Right lobe of liver (tissue), 6 donors: ENCODE results near the gene PLEKHA1. TPM values are rescaled to one million over a fixed set of nuclear protein-coding genes. Genes with fewer than 3 reads are reported as not detected.

Experiments
- ATAC-seq, 4 donors: fragments of 200-7000 bp; cut with Tn5 transposase; one replicate each; pipeline ENCODE4 v1.9.1; 2020; ENCODE audit warnings: mild to moderate bottlenecking in 4 of 4, moderate library complexity in 4 of 4
- DNase-seq, 3 donors: peaks; one replicate each; pipeline ENCODE4 v3.0.0-alpha.2; 2020
- H3K27ac ChIP-seq, 3 donors: fragments of 200-600 bp; one replicate each; pipeline ENCODE4 v1.8.0; 2022
- H3K27me3 ChIP-seq, 2 donors: fragments of 200-600 bp; one replicate each; pipeline ENCODE4 v1.8.0; 2022
- H3K36me3 ChIP-seq, 4 donors: fragments of 200-600 bp; sonication (generic) in 1 of 4; one replicate each; pipeline versions ENCODE4 v1.5.1 to v1.8.0; 2017 to 2022; ENCODE audit warnings: control low read depth in 1 of 4
- H3K4me1 ChIP-seq, 4 donors: fragments of 200-600 bp; sonication (generic) in 1 of 4; one replicate each; pipeline versions ENCODE4 v1.5.1 to v1.8.0; 2017 to 2022; ENCODE audit warnings: control low read depth in 1 of 4
- H3K4me3 ChIP-seq, 3 donors: fragments of 200-600 bp; one replicate each; pipeline ENCODE4 v1.8.0; 2022
- H3K9me3 ChIP-seq, 4 donors: fragments of 200-600 bp; sonication (generic) in 1 of 4; one replicate each; pipeline versions ENCODE4 v1.5.1 to v1.8.0; 2017 to 2022; ENCODE audit warnings: control low read depth in 1 of 4
- POLR2A ChIP-seq: fragments of 450-650 bp; IDR thresholded peaks from one replicate; pipeline ENCODE4 v1.6.1; 2017; ENCODE audit warnings: antibody characterized with exemption, mild to moderate bottlenecking
- WGBS: methylation state at CpG from one replicate; pipeline ENCODE4 v1.1.6; 2018; ENCODE audit warnings: low coverage, low lambda C conversion rate; ENCODE audit not compliant: insufficient coverage; ENCODE audit errors: missing lambda C conversion rate; 5-methylcytosine and 5-hydroxymethylcytosine counted together
- intact Hi-C, 2 donors: fragments of 100-400 bp; cut with DNase I; formaldehyde crosslinking; loops; one replicate each; pipeline versions ENCODE4 v1.11.2 to v1.14.1; 2022
- total RNA-seq, 6 experiments: library from RNA; depleted of rRNA in 2 of 6; stranded (reverse); fragments of >200 nt in 2 of 6; fragmentation: NEBNext Ultra II Directional in 3 of 6; extraction: Animal tissue kit (Norgen Biotek cat#: 25700) in 3 of 6; gene quantifications; one replicate each; pipeline versions ENCODE4 v1.1.0 to v1.2.4, GENCODE V29; 2016 to 2023
- TF ChIP-seq, protein P1 (sequence below), 4 donors: fragments of 200-600 bp in 3 of 4; fragments of 450-650 bp in 1 of 4; IDR thresholded peaks; one replicate each; pipeline versions ENCODE4 v1.5.1 to v1.8.0; 2016 to 2022; ENCODE audit warnings: antibody characterized with exemption in 4 of 4, mild to moderate bottlenecking in 2 of 4
- donor health status: DM: no; HTN: yes; CAD: no.
- donor health status: DM: no; HTN: no; CAD: no.
- donor health status: DM: no; HTN: no; CAD: no.
- donor health status: DM: no; HTN: yes; CAD: no.
- donor health status: DM: no; HTN: yes; CAD: no.

Gene PLEKHA1
- total RNA-seq, 6 experiments from 2014 or later: 23.1 to 42.2 (median 27.5) TPM

GRCh38 chr10:122361046-122361445 lies 13.5 kb upstream of the PLEKHA1 start:
- Histone ChIP-seq H3K36me3 (no peaks in the 10 kb centered on the region), H3K9me3 (no peaks in the 10 kb centered on the region), H3K27ac (no peak overlapping the region), H3K4me1 (no peaks in the 10 kb centered on the region), H3K27me3 (no peaks in the 10 kb centered on the region), H3K4me3 (no peak overlapping the region)
- TF ChIP-seq POLR2A: no peak
- TF ChIP-seq, protein P1, sequence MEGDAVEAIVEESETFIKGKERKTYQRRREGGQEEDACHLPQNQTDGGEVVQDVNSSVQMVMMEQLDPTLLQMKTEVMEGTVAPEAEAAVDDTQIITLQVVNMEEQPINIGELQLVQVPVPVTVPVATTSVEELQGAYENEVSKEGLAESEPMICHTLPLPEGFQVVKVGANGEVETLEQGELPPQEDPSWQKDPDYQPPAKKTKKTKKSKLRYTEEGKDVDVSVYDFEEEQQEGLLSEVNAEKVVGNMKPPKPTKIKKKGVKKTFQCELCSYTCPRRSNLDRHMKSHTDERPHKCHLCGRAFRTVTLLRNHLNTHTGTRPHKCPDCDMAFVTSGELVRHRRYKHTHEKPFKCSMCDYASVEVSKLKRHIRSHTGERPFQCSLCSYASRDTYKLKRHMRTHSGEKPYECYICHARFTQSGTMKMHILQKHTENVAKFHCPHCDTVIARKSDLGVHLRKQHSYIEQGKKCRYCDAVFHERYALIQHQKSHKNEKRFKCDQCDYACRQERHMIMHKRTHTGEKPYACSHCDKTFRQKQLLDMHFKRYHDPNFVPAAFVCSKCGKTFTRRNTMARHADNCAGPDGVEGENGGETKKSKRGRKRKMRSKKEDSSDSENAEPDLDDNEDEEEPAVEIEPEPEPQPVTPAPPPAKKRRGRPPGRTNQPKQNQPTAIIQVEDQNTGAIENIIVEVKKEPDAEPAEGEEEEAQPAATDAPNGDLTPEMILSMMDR (IDR thresholded peaks at IDR 0.05): no peak
- intact Hi-C loops: no loop called here
- ATAC-seq (no peak), DNase-seq (no peak)
- WGBS: 83% methylated on average over 1 of the region's 1 CpG

GRCh38 chr10:122362031-122362592 lies 12.4 kb upstream of the PLEKHA1 start:
- no peak overlapping the region for H3K27ac ChIP-seq
- intact Hi-C loops: no loop called here
- TF ChIP-seq, protein P1 (IDR thresholded peaks at IDR 0.05): no peak
- no peak for TF ChIP-seq POLR2A
- no peaks in the 10 kb centered on the region for H3K9me3 ChIP-seq
- H3K36me3 ChIP-seq: no peaks in the 10 kb centered on the region
- WGBS: 88% methylated on average over 2 of the region's 4 CpGs
- DNase-seq (no peak), ATAC-seq (no peak)
- H3K4me3 ChIP-seq: no peak overlapping the region
- H3K4me1 ChIP-seq: no peaks in the 10 kb centered on the region
- H3K27me3 ChIP-seq: no peaks in the 10 kb centered on the region

GRCh38 chr10:122362621-122363020 lies 11.9 kb upstream of the PLEKHA1 start:
- H3K9me3 ChIP-seq: no peaks in the 10 kb centered on the region
- WGBS: 49% methylated on average over 2 of the region's 2 CpGs
- no peak overlapping the region for H3K27ac ChIP-seq
- no peak for ATAC-seq
- no peaks in the 10 kb centered on the region for H3K36me3 ChIP-seq
- intact Hi-C loops: no loop called here
- H3K4me1 ChIP-seq: no peaks in the 10 kb centered on the region
- no peak for TF ChIP-seq POLR2A
- TF ChIP-seq, protein P1 (IDR thresholded peaks at IDR 0.05): no peak
- DNase-seq: no peak
- no peak overlapping the region for H3K4me3 ChIP-seq
- H3K27me3 ChIP-seq: no peaks in the 10 kb centered on the region

GRCh38 chr10:122363311-122363710 lies 11.2 kb upstream of the PLEKHA1 start:
- DNase-seq (peak in 1 of 3 donors; percentile 5), ATAC-seq (no peak)
- Histone ChIP-seq H3K36me3 (no peaks in the 10 kb centered on the region), H3K4me1 (no peaks in the 10 kb centered on the region), H3K27me3 (no peaks in the 10 kb centered on the region), H3K27ac (no peak overlapping the region), H3K4me3 (no peak overlapping the region), H3K9me3 (no peaks in the 10 kb centered on the region)
- 79% methylated on average over 2 of the region's 2 CpGs for WGBS
- intact Hi-C loops: no loop called here
- TF ChIP-seq, protein P1 (IDR thresholded peaks at IDR 0.05): no peak
- no peak for TF ChIP-seq POLR2A
